ENCODE results near the gene LEPROT.

The LEPROT gene

GRCh38 chr1:65477414-65478378 is 57.2 kb downstream of the LEPROT start:
- DNase-seq (ENCODE audit: low read depth in 2 of 2) = no peak

GRCh38 chr1:65478379-65479026 is 58.0 kb downstream of the LEPROT start:
- DNase-seq (ENCODE audit: low read depth in 2 of 2) = no peak

GRCh38 chr1:65479554-65480204 is 59.2 kb downstream of the LEPROT start:
- no peak for DNase-seq (ENCODE audit: low read depth in 2 of 2)

- no peak for DNase-seq (ENCODE audit: low read depth in 2 of 2)
These were observed 60.4 kb downstream of the LEPROT start for GRCh38 chr1:65480684-65481405.

GRCh38 chr1:65483993-65484754 is 63.7 kb downstream of the LEPROT start:
- DNase-seq (ENCODE audit: low read depth in 2 of 2) = no peak

All from stimulated activated CD8-positive, alpha-beta memory T cell treated with anti-CD3 and anti-CD28 coated beads, Interleukin-7, amount 100 ng/mL, for 1 hour (primary cell).